ENCODE results near the gene ABCA7.
A peak's percentile ranks its signal among the peaks of the same experiment; 100 is the strongest.

The ABCA7 gene

DNA sequence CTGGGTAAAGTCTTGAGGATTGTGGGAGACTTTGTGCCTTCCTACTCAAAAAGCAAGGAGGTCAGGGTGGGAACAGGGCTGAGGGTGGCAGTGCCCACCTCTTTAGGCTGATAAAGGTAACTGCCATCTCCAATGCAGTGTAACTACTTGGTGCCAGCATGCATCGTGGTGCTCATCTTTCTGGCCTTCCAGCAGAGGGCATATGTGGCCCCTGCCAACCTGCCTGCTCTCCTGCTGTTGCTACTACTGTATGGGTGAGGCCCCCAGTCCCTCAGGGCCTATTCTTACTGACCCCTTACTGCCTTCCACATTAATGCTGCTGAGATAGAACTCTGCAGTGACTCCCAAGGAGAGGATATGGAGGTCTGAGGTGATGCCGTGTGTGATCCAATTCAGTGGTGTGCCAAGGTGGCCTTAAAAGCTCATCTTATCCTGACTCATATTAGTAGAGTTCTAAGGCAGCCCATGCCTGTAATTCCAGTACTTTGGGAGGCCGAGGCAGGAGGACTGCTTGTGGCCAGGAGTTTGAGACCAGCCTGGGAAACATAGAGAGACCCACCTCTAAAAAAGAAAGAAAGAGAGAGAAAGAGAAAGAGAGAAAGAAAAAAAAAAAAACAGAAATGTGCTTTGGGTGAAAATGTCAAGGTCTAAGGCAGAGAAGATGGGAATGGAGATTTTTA lies 17.4 kb downstream of the ABCA7 start:
- no peak for DNase-seq (ENCODE audit: low spot score)

DNA sequence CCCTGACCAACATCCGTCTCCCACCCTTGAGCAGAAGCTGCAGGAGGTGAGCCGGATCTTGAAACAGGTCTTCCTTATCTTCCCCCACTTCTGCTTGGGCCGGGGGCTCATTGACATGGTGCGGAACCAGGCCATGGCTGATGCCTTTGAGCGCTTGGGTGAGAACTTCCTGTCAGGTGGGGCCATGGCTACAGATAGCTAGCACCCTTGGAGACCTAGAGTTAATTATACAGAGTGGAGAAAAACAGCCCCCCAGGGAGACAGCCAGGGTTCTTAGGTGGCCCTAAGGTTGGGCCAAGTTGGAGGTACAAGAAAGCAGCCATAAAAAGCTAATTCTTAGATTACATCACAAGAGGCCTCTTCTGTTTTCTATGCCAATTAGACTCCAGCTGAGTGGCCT lies 18.2 kb downstream of the ABCA7 start:
- DNase-seq (ENCODE audit: low spot score) = no peak

DNA sequence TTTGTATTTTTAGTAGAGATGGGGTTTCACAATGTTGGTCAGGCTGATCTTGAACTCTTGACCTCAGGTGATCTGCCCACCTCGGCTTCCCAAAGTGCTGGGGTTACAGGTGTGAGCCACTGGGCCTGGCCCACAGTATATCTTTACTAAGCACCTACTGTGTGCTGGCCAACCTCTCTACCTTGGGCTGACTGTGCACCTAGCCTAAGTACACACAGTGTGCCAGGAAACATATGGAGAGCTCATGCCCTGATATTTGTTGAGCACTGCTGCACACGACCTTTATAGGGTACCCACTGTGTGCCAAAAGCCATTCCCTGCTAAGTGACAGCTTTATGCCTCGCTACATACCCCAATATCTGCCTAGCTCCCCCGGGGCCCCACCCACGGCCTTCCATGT lies 20.8 kb downstream of the ABCA7 start:
- DNase-seq (ENCODE audit: low spot score) = no peak

DNA sequence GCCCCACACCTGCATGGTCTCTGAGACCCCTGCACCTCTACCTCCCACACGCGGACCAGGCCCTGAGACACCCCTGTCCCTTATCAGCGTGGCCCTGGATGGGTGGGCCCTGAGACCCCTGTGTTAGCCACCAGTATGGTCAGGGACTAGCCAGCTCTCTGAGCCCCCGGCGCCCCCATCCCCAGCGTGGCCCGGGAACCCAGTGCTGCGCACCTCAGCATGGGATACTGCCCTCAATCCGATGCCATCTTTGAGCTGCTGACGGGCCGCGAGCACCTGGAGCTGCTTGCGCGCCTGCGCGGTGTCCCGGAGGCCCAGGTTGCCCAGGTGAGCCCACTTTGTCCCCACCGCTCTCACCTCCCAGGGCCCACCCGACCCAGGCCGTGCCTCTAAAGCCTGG lies 22.1 kb downstream of the ABCA7 start:
- no peak for DNase-seq (ENCODE audit: low spot score)

DNA sequence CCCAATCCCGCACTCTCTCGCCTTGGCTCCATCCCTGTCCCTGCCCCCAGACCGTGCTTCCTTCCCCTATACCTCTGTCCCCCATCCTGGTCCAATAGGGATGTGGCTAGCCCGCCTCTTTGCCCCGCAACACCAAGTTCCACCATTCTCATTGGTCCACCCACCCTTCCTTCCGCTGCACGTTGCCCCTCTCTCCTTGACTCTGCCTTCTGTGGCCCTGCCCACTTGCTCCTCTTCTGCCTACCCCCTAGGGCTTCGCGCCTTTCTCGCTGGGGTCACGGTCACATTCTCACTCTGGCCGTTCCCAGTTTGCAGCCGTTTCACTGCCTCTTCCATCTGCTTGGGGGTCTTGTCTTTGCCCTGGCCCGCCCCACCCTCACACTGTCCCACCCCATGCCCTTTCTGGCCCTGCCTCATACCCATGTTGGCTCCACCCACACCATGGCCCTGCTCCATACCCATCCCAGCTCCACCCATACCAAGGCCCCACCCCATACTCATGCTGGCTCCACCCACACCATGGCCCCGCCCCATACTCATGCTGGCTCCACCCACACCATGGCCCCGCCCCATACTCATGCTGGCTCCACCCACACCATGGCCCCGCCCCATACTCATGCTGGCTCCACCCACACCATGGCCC lies 22.6 kb downstream of the ABCA7 start:
- no peak for DNase-seq (ENCODE audit: low spot score)

DNA sequence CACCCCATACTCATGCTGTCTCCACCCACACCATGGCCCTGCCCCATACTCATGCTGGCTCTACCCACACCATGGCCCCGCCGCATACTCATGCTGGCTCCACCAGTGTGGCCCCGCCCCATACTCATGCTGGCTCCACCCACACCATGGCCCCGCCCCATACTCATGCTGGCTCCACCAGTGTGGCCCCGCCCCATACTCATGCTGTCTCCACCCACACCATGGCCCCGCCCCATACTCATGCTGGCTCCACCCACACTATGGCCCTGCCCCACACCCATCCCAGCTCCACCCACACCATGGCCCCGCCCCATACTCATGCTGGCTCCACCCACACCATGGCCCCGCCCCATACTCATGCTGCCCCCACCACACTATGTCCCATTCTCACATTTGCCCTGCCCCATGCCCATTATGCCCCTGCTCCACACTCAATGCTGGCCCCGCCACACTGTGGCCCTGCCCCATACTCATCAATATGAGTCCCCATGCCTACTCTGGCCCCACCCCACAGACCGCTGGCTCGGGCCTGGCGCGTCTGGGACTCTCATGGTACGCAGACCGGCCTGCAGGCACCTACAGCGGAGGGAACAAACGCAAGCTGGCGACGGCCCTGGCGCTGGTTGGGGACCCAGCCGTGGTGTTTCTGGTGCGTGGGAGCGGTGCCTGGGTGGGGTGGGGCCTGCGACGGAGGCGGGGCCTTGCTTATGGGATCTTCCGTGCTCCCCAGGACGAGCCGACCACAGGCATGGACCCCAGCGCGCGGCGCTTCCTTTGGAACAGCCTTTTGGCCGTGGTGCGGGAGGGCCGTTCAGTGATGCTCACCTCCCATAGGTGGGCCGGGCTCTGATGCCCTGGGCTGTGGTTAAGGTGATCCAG lies 23.4 kb downstream of the ABCA7 start:
- no peak for DNase-seq (ENCODE audit: low spot score)

DNA sequence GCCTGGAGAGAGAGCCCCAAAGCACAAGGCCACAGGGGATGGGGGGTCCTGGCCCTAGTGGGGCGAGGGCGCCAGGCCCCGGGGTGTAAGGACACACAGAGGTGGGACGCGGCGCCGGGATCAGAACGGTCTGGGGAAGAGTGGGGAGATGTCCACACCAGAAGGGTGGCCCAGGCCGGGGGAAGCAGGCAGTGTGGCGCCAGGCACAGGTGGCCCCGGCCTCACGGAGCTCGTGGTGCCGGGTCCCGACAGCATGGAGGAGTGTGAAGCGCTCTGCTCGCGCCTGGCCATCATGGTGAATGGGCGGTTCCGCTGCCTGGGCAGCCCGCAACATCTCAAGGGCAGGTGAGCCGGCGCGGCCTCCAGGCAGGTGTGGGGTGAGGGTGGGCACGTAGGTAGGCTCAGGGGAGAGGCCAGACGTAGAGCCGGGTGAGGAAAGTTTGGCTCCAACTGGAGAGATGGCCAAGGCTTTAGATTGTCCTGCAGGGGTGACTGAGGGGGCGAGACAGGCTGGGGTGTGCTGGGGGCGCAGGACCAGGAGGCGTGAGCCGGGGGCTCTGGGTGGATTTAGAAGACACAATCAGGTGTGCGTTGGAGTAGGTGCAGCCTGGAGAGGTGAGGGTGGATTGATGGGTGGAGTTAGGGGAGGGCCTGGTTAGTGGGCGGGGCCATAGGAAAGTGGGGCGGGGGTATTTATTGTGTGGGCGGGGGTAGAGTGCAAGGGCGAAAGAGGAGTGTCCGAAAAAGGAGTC lies 24.2 kb downstream of the ABCA7 start:
- DNase-seq (ENCODE audit: low spot score) = no peak

DNA sequence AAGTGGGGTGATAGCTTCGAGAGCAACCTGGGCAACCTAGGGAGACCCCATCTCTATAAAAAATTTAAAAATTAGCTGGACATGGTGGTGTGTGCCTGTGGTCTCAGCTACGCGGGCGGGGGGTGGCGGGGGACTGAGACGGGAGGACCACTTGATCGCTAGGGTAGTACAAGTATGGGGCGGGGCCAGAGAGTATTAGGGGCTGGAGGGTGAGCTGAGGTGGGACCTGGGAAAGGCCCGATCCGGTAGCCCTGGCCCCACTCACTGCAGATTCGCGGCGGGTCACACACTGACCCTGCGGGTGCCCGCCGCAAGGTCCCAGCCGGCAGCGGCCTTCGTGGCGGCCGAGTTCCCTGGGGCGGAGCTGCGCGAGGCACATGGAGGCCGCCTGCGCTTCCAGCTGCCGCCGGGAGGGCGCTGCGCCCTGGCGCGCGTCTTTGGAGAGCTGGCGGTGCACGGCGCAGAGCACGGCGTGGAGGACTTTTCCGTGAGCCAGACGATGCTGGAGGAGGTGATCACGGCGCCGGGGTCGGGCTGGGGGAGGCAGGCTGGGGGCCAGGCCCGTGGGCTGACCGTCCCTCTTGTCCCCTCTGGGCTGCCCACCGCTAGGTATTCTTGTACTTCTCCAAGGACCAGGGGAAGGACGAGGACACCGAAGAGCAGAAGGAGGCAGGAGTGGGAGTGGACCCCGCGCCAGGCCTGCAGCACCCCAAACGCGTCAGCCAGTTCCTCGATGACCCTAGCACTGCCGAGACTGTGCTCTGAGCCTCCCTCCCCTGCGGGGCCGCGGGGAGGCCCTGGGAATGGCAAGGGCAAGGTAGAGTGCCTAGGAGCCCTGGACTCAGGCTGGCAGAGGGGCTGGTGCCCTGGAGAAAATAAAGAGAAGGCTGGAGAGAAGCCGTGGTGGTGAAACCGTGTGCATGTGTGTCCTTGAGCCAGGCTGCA lies 25.0 kb downstream of the ABCA7 start:
- DNase-seq (ENCODE audit: low spot score) = no peak

DNA sequence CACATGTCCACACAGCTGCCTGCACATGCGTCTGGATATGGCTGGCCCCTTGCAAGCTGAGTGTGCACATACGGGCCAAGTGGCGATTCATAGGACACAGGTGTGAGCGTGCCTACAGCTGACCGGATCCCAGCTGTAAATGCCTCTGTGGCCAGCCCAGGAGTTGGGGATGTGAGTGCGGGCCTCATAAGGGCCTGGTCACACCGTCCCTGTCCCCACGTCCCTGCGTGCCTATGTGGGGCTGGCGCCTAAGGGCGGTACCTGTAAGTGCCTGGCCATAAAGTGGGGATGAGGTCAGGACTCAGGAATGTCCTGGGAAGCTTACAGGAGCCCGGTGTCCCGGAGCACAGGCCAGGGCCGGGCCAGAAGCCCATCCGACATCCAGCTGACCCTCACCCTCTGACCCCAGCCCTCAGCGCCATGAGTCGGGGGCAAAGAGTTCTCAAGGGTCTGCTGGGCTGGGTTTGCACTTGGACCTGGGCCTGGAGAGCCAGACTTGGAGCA lies 25.8 kb downstream of the ABCA7 start:
- DNase-seq (ENCODE audit: low spot score) = no peak

DNA sequence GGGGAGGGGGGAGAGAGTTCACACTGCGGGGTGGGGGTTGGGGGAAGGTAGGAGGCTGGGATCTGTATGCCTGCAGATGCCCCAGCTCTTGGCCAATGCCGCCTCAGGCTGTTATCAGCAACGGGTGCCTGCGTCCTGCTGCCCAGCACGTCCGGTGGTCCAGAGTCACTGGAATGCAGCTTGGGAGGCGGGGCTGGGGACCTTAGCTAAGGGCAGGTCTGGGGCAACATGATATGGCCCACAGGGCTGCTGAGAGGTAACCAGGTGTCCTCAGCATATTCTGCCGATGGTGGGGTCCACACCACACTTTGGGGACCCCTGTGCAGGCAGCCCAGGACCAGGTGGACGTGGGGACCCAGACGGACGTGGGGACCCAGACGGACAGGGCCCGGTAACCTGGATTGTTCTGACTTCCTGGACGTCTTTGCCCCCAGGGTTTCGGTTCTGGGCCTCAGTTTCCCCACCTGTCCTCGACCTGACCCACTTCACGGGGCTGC lies 26.4 kb downstream of the ABCA7 start:
- no peak for DNase-seq (ENCODE audit: low spot score)

DNA sequence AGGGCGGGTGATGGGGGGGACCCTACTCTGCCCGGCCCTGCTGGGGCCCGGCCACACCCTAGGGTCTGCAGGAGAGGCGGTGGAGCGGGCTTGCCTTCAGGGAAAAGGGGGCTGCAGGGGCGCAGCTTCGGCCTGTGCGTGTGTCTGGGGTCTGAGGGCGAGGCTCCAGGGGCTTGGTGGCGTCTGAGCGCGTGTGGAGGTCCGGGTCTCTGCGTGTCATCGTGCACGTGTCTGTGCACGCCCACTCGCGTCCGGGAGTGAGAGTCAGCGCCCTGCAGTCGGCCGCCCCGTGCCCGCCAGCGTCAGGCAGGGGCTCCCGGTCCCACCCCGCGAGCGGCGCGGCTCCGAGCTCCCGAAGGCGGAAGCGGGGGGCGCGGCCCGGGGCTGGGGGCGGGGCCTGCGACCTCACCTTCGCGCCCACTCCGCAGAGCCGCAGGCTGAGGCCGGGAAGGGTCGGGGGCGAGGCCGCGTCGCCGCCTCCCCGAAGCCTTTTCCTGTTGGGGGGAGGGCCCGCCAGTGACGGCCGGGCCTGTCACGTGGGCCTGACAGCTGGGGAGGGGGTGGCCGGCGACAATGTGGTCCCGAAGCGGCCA lies 26.9 kb downstream of the ABCA7 start, which contains the start of gene ARHGAP45:
ARHGAP45 (plus strand) TSS at position 420 of the 593 bp plus-strand sequence. CDS start 239 bp downstream, outside the sequence.
- no peak for DNase-seq (ENCODE audit: low spot score)

DNA sequence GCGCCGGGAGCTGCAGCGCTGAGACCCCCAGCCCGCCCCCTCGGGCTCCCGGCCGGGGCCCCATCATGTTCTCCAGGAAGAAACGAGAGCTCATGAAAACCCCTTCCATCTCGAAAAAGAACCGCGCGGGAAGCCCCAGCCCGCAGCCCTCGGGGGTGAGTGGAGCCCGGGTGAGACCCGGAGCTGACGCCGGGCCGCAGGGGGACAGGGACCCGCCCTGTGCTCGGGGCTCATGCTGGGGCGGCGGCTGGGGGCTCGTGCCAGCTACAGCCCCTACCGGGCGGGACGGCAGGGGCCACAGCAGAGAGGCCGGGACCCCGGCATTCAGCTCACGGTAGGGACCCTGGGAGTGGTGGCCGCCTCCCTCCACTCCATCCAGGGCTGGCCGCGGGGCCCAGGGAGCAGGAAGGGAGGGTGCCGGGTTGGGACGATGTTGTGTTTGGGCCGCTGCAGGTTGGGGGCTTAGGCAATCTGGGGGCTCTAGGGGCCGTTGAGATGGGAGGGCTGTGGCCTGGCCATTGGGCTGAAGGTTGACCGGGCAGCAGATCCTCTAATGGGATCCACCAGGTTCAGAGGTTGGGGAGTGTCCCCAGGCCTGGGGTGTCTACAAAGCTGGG lies 27.5 kb downstream of the ABCA7 start:
- DNase-seq (ENCODE audit: low spot score) = no peak

DNA sequence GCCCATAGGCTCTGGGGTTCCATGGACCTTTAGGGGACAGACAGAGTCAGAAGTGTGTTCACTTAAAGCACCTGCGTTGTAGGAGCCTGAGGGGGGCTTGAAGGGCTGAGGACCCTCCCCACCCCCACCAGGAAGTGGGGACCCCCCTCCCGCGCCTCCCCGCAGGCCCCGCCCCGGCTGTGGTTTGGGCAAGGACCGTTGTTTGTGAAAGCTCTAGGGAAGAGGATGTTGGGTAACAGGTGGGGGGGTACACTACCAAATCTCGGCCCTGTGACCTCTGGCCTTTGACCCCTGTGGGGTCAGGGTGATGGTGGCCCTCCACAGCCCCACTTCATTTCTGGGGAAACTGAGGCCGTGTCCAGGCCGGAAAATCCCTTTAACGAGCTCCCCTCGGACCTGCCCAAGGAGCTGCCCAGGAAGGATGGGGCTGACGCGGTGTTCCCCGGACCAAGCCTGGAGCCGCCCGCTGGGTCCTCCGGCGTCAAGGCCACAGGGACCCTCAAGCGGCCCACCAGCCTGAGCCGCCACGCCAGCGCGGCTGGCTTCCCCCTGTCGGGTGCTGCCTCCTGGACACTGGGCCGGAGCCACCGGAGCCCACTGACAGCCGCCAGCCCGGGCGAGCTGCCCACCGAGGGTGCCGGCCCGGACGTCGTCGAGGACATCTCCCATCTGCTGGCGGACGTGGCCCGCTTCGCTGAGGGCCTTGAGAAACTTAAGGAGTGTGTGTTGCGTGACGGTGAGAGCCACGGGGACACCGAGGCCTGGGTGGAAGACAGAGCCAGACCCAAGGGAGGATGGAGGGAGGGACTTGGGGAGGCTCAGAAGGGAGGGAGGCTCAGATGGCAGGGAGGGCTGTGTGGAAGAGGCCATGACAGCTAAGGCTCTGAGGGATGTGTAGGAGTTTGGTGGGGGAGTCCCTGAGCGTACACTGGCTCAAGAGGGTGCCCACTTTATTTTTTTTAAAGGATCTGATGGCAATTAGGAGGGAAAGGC lies 28.4 kb downstream of the ABCA7 start:
- peak; percentile 42 for DNase-seq (ENCODE audit: low spot score)

DNA sequence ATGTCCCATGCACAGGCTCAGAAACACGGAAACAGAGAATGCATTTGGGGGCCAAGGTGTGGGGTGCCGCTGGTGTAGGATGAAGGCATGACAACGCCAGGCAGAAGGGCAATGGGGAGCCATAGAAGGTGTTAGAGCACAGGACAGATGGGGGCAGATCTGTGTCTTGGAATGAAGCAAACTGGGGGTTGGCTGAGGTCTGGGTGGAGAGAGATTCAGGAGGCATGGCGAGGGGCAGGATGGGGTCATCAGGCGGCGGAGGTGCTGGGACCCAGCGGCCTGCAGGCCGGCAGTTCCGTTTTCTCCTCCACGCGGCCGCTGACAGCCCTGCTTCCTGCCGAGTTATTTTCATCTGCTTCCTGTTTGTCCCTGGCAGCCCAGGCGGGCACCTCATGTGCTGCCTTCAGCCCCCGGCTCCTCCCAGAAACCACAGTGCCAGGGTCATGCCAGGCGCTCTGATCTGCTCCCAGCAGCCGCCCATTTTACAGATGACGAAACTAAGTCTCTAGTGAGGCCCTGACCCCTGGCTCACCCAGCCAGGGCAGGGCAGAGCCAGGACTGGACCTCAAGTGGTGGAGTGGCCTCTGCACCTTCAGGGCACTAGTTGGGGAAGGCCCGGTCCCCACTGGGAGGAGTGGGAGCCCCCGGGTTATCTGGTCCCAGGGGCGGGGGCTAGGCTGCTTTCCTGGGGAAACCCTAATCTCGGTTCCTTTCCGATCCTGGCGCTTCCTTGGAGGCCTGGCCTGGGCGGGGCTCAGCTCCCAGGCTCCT lies 29.3 kb downstream of the ABCA7 start:
- DNase-seq (ENCODE audit: low spot score) = peak; percentile 51

DNA sequence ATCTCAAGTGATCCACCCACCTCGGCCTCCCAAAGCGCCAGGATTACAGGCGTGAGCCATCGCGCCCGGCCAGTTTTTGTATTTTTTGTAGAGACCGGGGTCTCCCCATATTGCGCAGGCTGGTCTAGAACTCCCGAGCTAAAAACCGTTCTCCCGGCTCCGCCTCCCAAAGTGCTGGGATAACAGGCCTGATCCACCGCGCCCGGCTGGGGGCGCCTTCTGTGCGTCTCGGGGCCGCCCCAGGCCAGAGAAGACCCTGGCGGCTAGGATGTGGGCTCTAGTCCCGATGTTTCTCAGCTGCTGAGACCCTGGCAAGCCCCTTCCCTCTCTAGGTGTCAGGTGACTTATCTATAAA lies 30.6 kb downstream of the ABCA7 start:
- no peak for DNase-seq (ENCODE audit: low spot score)

DNA sequence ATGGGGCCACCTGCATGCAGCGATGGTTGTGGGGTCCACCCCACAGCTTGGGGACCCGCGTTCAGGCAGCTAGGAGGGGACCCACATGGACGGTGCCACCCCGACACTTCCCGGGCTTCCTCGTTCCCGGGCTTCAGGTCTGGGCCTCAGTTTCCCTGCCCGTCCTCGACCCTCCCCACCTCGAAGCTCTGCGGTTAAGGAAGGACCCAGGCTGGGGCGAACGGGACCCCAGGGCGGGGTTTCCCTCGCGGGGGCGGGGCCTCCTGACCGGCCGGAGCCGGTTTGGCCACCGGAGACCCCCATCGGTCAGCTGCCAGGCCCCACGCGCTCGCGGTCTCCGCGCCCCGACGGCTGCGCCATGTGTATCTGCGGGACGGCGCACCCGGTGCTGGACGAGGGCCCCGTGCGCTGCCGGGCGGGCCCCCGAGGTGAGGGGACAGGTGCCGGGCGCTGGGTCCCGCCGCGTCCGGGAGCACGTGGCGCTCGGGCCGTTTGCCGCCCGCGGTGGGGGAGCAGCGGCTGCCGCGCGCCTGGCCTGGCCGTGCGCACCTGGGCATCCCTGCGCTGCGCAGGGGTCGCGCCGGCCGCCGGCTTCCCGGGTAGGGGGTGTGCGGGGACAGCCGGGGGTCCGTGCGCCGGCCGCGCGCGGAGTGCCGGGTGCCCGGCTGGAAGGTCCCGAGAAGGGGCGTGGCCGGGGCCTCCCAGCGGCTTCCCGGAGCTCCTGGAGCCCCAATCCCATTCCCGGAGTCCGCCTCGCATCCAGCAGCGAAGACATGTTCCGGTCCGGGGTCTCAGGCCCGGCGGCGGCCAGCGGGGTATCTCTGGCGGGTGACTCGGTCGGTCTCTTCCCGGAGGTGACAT lies 31.3 kb downstream of the ABCA7 start:
- no peak for DNase-seq (ENCODE audit: low spot score)
